Hematopoietic multipotent progenitor cell treated with erythropoietin and hydrocortisone succinate and interleukin-3 and kit ligand, for 15 days (in vitro differentiated cells): Measurements from ENCODE around the gene OR5K4.
"Not testable (repeated sequence)": the region's sequence is repeated elsewhere in the genome, so short reads cannot be mapped to it uniquely, and the experiment has no call there.

Experiments used
- DNase-seq: peaks from one replicate; pipeline ENCODE4 v3.0.0-alpha.2; 2015; ENCODE audit warnings: low spot score

The OR5K4 gene

DNA sequence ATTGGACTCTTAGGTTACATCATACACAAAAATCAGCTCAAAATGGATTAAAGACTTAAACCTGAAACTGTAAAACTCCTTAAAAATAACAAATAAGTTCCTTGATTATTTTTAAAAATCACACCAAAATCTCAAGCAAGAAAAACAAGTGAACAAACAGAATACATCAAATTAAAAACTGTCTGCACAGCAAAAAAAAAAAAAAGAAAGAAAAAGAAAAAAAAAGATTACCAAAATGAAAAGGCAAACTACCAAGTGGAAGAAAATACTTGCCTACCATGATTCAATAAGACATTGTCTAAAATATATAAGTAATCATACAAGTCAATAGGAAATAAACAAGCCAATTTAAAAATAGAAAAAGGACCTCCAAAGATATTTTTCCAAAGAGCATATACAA, 17.5 kb downstream of the OR5K4 start:
- no peak for DNase-seq

DNA sequence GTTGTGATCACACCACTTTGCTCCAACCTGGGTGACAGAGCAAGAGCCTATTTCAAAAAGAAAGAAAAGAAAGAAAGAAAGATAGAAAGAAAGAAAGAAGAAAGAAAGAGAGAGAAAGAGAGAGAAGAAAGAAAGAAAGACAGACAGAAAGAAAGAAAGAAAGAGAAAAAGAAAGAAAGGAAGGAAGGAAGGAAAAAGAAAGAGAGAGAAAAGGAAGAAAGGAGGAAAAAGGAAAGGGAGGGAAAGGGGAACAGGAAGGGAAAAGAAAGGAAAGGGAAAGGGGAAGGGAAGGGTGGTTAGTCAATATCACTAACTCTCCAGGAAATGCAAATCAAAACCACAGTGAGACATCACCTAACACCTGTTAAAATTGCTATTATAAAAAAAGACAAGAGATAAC, 18.2 kb downstream of the OR5K4 start:
- DNase-seq: no peak

DNA sequence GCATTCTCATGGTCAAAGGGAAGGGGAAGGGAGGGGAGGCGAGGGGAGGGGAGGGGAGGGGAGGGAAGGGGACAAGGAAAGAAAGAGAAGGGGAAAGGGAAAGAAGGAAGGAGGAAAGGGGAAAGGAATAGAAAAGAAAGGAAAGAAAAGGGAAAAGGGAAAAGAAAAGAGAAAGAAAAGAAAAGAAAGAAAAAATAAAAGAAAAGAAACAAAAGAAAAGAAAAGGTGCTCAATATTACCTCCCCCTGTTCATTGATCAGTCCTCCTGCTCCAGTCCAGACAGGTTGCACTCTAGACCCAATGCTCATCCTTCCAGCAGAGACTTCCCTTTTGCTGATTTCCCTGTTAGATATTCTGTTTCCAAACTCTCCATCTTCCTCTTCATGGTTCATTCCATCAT, 18.8 kb downstream of the OR5K4 start:
- DNase-seq: no peak

DNA sequence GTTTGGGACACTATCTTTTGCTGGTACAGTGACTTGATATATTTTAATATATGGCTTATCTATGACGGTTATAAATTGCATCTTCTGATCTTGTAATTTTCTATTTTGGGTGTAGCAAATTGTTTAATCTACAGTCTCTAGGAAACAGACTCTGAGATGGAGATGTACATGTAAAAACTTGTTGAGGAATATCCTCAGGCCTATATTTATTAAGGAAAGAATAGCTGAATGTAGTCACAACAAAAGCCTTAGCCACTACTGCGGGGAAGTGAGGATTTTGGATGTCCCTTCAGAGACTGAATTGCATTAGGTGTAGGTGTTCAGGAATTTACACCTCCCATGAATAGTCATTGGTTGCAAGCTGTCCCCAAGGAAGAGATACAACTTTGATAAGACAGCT, 23.0 kb downstream of the OR5K4 start:
- DNase-seq: no peak

DNA sequence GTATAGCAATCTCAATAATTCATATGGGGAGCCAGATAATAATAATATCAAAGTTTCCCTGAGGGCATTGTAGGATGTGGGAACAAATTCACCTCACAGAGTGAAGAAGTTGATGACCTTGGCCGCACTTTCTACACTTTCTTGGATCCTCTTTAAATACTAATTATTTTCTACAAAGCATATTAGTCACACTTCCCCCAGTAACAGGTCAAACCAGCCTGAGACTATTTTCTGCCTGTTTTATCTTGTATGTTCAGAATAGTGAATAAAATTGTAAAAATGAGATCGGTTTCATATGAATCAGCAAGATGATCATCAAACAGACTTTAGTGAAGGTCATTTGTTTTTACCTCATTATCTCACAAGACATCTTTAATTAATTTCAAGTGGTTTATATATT, 34.5 kb downstream of the OR5K4 start:
- no peak for DNase-seq

DNA sequence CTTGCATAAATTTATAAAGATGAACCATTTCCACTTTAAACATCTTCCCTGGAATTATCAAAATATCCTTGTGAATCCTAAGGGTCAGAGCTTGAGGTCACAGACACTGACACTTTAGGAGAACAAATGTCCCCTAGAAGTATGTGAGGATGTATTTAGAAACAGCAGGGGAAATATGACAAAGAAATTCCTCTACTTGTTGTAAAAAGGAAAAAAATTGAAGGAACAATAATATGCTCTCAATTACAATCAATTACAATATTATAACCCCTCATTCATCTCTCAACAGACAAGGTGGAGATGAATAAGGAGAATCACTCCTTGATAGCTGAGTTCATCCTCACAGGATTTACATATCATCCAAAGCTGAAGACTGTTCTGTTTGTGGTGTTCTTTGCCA, 36.7 kb downstream of the OR5K4 start, which contains the start of gene OR5K3:
TSS of gene OR5K3 (plus strand) at position 301 of the 400 bp plus-strand sequence. CDS start at position 301, 0 bp downstream.
- no peak for DNase-seq

DNA sequence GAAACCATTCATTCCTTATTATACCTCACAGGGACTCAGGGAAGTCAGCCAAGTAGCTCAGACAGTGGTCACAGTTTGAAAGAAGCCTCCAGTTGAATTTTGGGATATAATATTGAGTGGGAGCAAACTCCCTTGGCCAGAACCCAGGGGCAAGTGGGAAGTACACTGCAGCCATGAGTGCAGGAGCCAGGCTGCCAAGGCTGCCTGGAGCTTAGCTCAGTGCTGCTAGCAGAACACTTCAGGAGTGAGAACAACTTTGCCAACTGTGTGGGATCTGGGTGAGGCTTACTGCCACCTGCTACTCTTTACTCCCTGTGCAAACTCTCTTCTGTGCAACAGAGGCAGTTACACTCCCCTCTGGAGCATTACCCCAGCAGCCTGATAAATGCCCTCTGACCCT, 41.4 kb downstream of the OR5K4 start:
- no peak for DNase-seq

DNA sequence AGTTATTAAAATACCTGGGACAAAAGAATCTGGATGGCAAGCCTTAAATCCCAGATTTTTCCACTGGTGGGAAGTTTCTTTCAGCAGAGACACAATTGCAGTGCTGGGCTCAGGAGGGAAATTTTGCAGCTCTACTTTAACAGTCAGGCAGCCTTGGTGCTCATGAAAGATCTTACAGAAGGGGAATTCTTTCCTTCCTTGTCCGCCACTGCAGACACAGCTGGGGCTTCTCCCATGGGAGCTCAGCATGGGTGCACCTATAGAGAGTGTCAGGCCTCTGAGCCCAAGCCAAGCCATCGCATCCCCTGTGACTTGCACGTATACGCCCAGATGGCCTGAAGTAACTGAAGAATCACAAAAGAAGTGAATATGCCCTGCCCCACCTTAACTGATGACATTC, 42.8 kb downstream of the OR5K4 start:
- DNase-seq: not testable (repeated sequence)

DNA sequence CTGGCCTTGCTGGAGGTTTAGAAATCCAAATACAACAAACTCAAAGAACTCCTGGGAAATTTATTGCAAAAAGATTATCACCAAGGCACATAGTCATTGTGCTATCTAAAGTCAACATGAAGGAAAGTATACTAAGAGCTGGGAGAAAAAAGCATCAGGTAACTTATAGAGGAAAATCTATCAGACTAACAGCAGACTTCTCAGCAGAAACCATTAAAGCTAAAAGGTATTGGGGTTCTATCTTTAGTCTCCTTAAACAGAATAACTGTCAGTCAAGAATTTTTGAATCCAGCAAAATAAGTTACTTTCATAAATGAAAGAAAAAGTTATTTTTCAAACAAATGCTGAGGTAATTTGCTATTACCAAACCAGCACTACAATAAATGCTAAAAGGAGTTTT, 44.9 kb downstream of the OR5K4 start:
- DNase-seq: no peak

DNA sequence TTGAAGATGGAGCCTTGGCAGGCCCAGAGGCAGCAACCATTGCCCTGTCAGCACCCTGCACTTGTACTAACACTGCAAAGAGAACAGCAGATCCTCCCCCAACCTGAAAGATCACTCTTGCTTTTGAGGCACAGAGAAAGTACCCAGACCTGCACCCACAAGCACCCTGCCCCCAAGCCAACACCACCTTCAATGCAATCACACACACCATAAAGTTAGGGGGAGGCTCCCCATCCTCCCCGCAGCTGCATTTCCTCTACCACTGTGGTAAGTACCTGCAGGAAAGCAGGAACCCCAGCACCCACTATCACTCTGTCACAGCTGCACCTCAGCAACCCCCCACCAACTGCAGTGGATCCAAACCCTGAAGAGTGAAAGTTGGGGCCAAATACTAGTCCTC, 48.9 kb downstream of the OR5K4 start:
- DNase-seq: no peak

DNA sequence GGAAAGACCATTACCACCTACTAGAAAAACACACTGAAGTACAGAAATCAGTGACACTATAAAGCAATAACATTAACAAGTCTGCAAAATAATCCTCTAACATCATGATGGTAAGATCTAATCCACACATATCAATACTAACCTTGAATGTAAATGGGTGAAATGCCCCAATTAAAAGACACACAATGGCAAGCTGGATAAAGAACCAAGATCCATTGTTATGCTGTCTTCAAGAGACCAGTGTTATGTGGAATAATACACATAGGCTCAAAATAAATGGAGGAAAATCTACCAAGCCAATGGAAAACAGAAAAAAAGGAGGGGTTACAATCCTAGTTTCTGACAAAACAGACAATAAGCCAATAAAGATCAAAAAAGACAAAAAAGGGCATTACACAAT, 50.4 kb downstream of the OR5K4 start:
- DNase-seq: no peak
